ENCODE results near the gene PGAM5.
"Not testable (repeated sequence)": the region's sequence is repeated elsewhere in the genome, so short reads cannot be mapped to it uniquely, and the experiment has no call there.

Gene PGAM5

DNA sequence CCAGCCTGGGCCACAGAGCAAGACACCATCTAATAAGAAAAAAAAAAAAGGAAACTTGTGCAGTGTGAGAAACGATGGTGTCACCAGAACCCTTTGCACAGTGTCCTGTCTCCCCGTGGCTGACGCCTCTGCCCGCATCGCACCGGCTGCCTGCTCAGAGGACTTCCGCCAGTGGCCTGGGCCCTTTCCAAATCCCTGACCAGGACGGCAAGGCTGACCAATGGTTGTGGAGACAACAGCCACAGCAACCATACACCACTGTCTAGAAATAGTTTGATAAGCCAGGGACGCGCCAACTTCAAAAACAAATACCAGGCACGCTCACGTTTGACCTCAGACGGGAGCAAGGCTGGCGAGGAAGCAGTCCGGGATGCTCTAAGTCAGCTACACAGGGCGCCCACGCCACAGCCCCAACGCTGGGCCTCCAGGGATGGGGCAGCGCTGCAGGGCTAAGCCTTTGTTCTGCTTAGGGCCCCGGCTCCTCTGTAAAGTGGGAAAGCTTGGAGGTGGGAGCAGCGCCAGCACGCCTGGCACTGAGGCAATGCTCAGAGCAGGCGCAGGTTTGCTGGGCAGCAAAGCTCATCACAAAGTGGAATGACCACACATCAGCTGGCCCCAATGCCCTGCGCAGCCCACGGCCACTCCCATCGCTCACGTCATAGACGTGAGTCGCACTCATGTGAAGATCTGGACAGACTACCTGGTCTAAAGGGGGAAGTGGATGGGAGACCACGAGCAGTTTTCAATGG is 12.5 kb downstream of the PGAM5 start:
- DNase-seq = no peak

DNA sequence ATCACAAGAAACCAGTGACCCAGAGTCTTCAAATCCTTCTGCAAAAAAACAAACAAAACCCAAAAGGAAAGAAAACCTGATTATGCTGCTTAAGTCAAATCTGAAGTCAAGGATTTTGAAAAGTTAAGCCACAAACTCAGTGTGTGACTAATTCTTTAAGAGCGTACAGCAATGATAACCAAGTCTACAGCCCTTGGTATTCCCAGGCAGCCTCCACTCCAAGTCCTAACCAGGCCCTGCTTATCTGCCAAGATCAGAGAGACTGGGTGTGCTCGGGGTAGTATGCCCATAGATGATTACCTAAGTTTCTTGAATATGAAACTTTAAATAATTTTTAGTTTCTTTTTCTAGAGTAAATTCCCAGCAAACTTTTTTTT is 13.1 kb downstream of the PGAM5 start:
- DNase-seq = no peak

DNA sequence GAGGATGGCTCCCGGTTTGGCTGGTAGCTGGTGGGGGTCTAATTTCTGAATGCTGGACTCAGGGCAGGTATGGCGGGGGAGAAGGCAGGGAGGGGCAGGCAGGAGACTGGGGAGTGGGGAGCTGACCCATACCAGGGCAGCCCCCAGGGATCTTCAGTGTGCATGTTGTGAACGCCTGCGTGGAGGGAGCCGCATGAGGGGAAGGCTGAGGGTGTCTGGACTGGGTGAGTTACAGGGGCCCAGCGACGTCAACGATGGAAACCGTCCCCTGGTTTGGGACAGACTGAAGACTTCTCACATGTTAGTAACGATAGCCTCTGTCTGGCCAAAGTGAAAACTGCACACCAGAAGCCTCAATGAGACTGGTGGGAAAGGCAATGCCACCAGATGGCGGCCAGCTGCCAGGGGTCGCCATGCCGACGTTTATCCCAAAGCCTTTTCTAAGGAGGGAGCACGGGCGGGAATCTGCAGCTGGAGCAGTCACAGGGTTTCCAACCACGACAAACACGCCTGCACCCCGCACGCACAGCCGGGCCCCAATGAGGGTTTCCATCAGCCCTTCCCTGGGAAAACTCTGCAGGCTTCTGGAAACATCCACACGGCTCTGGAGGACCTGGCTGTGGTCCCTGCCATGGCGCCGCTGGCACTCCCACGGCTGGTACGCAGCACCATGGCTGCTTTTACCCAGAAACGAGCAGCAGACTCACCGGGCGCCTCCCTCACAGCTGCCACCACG is 14.0 kb downstream of the PGAM5 start:
- no peak for DNase-seq

DNA sequence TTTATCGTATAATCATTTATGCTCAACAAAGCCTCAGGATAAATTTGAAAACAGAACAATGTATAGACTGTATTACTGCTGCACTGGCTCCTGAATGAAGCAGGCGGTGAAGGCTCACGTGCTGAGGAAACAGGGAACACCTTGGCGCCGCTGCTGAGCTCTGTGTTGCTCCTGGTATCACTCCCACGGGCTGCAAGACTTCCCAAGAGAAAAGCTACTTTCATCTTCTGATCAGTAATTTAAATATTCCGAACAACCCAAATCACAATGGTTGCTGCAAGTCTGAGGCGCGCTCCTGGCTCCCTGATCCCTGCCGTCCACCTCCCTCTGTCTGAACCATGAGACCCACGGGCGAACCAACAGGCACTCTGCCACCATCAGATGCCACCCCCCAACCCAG is 15.7 kb downstream of the PGAM5 start:
- no peak for DNase-seq

DNA sequence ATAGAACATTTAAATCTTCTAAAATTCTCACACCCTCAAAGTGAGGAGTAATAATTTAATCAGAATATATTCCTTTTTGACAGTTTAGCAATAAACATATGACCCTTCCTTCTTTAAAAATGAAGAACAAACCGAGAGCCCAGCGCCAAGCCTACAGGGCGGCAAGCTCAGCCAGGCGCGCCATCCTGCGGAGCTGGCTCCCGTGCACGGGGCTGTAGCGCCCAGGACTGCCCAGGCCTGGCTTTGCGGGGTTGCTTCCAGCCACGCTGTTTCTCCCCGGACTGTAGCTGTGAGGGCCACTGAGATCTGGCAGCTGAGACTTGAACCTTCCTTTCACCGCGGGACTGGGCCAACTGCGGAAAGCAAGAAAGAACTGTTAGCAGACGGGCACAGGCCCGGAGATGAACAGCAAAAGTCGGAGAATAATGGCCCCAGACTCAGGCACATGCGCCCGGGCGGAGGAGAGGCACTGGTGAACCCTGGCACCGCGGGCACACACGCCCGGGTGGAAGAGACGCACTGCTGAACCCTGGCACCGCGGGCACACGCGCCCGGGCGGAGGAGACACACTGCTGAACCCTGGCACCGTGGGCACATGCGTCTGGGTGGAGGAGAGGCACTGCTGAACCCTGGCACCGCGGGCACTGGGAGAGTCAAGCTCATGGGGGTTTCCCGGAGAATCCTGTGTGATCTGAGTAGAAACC is 16.6 kb downstream of the PGAM5 start:
- no peak for DNase-seq

DNA sequence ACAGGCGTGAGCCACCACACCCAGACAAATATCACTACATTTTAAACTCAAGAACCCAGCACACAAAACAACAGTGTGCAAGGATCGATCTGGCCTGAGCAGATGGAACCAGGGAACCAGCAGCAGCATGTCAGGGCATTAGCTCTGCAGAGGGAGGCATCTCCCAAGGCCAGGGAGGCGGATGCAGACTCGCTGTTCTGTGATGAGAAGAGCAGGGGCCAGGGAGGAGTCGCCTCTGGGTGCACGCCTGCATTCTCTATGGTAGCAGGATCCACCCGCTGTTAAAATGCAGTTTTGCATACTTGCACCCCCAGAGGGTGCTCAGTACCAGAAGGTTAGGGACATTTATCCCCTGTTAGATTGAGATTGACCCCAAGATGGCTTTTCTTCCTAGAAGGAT is 17.9 kb downstream of the PGAM5 start:
- DNase-seq = no peak

DNA sequence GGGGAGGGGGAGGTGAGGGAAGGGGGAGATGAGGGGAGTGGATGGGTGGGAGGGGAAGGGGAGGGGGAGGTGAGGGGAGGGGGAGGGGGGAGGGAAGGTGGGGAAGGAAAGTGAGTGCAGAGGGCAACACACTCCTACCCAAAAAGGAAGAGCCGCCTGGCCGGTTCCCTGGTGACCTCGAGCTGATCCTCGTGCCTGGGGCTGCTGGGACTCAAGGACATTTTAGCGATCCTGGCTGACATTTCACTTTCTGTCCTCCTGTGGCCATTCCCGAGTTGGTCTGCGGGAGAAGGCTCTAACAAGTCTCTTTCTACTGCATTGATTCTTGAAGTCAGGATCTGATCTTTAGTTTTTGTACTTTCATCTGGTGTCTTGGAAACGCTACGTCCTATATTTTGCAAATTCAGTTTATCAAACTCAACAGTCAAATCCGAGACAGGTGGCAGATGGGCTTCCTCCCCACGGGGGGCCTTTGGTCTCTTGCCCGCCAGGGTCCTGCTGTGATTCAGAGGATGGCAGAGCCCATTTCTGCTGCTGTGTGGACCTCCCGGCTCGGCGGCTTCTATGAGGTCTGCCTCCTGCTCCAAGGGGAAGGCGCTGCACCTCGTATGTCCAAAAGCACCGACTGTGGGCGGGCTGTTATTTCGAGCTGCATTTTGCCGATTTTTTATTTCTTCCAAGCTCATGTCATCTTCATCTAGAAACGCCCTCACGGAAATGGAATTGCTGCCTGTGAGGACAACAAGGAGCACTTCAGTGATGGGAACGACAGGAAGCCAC is 19.1 kb downstream of the PGAM5 start:
- DNase-seq = no peak

DNA sequence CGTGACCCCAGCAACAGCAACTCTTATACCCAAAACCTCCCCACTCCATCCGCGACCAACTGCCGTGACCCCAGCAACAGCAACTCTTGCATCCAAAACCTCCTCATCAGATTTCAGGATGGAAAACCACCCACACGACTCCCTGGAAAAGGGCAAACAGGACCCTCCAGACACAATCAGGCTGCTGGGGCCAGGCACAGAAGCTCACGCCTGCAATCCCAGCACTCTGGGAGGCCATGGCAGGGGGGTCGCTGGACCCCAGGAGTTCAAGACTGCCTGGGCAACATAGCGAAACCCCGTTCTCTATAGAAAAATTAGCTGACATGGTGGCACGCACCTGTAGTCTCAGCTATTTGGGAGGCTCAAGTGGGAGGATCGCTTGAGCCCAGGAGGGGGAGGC is 19.7 kb downstream of the PGAM5 start:
- DNase-seq = no peak

DNA sequence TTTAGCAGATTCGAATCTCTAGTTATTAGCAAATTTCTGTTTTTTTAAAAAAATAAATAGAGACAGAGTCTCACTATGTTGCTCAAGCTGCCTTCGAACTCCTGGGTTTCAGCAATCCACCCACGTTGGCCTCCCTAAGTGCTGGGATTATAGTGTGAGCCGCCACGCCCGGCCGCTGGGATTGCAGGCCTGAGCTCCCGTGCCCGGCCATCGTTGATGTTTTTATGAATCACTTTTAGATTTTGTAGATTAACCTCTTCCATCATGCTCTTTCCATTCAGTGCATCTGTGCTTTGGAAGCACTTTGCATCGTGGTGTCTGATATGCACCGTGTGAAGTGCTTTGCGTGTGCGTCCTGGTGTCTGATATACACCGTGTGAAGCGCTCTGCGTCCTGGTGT is 20.9 kb downstream of the PGAM5 start:
- no peak for DNase-seq

DNA sequence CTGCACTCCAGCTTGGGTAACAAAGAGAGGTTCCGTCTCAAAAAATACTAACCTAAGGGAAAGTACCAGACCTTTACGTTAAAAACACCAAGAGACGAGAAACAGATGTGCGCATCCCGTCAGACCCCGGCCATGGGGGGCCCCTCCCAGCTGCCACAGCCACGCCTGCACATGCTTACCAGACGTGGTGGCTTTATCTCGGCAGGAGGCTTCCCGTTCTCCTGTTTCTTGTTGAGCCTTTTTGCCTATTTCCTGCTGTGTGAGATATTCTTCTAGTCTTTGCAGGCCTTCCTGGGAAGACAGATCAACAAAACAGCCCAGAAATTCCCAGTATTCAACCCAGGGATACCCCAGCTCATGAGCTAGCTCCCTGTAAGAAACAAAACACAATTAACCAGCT is 23.6 kb downstream of the PGAM5 start:
- DNase-seq = no peak

DNA sequence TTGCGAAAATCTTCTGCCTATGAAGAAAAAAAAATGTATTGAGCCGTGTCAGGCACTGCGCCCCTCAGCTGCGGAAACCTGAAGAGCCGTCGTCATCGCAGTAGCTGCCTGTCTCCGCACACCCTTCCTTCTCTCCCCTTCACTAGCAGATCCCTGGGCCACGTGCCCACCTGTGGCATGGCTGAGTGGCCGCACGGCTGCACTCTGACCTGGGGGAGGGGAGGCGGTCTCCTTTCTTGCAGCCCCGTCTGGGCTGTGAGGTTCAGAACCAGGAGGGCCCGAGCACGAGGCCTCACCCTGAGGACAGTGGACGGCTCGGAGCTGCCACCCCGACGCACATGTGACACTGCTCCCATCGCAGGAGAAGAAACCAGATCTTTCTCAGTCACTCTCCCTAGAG is 24.9 kb downstream of the PGAM5 start:
- no peak for DNase-seq

DNA sequence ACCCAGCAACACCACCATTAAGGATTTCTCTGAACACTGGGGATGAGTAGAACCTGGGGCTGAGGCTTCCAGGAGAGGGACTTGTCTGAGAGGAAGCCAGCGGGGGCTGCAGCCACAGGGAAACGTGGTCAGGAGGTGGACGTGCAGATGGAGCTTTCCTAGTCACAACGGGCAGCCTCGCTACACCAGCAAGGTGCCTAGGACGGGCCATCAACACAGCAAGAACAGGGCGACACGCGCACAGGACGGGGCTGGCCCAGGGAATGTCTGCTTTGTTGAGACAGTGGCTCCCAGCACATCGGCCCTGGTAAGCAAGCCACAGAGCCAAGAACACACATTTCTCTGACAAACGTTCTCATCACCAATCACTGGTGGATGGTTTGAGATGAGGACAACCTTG is 25.7 kb downstream of the PGAM5 start:
- no peak for DNase-seq

DNA sequence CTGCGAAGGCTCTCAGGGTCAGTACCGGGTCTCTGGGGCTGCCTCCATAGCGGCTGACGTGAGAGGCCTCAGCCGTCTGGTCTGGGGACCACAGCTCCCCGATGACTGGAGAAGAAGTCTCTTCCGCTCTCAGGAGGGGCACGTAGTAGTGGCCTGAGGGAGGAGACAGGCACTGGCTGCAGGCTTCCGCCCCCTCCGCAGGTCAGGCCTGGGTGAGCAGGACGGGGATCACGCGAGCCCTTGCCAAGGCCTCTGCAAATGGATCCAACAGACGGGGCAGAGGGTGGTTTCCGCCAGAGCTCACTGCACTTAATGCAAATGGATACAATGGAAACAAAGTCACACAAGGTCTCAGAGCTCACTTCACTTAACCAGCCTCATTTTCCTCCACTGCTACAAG is 26.3 kb downstream of the PGAM5 start:
- no peak for DNase-seq

DNA sequence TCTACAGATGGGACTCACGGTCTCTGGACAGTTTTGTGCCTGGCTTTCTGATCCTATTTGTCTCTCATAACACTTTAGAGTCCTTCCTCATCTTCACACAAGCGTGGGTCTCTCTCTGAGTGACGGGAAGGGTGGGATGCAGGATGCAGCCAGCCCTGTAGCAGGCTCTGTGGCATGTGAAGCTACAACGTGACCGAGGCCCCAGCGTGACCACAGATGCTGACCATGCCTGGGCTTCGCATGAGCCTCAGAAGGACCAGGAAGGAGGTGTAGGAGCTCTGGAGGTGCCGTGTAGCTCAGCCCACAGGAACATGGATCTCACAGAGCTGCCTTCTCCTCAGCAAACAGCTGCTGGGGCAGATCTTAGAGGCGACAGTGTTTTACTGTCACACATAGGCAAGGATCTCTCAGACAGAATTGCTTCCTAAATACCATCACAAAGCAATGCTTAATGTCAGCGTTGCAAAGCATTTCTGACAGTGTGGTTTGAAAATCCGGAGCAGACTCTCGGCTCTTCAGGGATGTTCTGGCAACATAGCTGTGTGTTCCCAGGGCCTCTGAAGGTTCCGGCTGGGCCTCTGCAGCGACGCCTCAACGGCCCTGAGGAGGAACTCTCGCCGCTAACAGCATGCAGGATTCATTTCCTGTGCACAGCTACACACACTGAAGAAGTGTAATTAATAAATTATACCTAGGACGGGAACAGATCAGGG is 29.1 kb downstream of the PGAM5 start:
- DNase-seq = no peak

DNA sequence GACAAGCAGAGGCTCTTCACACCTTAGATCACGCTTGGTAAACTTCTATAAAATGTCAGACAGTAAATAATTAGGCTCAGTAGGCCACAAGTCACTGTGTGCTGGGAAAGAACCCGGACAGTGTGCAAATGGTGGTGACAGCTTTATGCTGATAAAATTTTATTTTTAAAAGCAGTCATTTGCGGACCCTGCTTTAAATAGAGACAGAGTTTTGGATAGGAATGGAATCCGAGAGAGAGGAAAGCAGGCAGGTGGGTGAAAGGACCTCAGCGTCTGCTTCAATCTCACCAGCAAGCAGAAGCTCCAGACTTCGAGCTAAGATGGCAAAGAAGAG is 29.6 kb downstream of the PGAM5 start:
- DNase-seq = no peak

DNA sequence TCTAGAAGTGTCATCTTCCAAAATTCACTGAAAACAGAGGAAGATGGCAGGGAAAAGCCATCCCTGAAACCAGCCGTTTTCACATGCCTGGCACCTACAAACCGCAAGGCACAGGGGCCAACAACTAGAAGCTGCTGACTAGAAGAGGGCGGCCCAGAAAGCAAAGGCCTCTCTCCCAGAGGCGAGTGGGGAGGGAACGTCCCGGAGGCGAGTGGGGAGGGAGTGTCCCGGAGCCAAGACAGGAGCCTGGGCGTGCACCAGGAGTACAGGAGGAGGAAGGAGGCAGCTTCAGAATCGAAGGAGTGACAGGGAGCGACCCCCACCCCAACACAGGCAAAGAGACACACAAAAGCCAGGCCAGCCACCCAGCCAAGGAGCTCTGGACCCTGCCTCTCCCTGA is 30.0 kb downstream of the PGAM5 start:
- no peak for DNase-seq

DNA sequence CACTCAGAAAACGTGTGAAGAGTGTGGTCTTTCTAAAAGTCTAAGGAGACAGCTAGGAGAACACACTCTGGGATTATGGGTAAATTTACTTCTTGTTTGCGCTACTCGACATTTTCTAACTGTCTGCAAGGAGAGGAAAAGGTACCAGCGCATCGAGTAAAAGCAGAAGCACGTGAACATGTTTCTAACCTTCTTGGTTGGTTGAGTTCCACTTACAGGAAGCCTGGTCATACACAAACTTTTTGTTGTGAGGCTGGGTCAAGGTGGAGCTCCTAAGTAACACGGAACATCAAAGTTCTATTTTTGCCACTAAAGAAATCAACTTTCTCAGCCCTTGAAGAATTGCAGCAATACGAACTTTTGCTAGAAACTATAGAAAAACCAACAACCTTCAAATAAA is 31.0 kb downstream of the PGAM5 start:
- DNase-seq = no peak

DNA sequence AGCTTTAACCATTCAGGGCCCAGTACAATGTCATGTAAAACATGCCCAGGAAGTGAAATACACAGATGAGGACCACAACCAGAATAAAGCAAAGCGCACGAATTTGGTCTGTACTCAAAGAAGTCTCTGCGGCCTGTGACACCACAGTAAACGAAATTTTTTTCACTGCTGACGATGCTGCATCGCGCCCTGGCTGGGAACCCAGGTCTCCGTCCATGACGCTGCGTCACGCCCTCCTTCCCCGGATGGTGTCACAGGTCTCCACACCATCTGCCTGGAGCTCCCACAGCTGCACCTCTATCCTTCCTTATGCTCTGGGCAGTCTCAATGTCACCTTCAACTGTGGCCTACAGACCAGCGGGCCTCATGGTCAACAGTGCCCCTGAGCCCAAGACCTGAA is 33.2 kb downstream of the PGAM5 start:
- DNase-seq = no peak

DNA sequence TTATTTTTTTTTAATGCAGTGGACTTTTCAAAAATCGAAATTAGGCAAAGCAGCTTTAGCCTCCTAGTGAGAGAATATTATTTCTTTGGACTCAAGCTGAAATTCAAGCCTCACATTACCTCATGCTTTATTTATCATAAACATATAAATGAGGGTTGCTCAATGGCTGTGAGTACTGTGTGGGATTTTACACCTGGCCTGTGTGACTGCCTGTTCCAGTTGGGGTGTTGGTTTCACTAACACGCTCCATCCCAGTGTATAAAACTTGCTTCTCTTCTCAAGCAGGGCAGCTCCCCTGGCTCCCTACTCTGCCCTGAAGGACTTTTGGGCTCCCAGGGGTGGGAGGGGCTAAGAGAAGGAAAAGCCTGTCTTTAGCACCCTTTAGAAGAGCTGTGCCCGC is 36.0 kb downstream of the PGAM5 start:
- no peak for DNase-seq

DNA sequence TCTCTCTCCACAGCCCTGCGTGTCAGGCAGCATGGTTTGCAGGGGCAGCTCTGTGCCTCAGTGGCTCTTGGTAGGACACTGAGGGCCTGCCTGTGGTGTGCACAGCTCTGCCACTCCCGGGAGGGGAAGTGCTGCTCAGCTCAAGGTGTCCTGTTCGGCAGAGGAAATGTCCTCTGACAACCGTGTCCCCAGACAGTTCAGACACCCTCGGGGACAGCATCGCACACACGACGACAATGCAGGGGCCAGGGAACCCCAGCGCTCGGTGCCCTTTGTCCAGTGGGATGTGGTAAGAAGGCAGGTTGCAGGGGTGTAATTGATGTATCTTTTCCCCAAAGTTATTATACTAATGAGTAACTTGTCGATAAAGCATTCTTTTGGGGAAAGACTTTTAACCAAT is 36.8 kb downstream of the PGAM5 start:
- no peak for DNase-seq

DNA sequence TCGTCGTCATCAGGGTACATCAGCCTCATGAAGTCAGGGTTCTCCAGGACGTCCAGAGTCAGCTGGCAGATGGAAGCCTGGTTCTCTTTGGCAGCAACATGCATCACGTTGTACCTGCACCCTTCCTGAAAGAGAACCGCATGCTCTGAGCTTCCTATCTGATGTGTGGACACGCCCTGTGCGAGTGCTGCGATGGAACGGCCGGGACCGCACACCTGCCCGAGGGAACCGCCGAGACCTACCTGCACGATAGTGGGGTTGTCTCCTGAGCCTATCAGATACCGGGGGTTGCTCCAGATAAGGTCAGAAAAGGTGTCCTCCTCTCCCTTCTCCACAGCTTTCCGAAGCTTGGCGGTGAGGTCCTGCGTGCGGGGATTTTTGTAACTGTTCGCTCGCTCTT is 37.3 kb downstream of the PGAM5 start:
- DNase-seq = no peak

DNA sequence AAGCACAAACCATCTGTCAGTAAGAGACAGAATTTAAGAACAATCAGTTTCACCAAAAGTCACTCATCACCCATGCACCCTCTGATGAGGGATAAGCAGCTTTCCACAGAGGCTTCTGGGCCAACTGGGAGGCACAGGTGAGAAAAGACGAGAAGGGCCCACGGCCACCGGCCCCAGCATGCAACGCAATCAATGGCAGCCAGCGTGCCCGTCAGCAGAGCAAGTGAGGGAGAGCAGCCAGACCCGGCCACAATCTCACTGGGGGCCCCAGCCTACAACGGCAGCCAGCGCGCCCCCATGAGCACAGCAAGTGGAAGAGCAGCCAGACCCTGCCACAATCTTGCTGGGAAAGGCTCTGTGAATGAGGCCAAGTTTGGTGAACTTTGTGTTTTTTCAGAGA is 37.7 kb downstream of the PGAM5 start:
- no peak for DNase-seq

DNA sequence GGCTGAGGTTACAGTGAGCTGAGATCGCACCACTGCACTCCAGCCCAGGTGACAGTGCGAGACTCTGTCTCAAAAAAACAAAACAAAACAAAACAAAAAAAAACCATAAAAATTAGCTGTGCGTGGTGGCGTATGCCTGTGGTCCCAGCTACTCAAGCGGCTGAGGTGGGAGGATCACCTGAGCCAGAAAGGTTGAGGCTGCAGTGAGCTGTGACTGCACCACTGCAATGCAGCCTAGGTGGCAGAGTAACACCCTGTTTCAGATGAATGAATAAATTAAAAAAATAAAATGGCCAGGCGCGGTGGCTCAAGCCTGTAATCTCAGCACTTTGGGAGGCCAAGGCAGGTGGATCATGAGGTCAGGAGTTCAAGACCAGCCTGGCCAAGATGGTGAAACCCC is 43.0 kb downstream of the PGAM5 start:
- DNase-seq = not testable (repeated sequence)
